ENCODE data around the gene TESK2.
A peak's percentile ranks its signal among the peaks of the same experiment; 100 is the strongest.
"Not testable (repeated sequence)": the region's sequence is repeated elsewhere in the genome, so short reads cannot be mapped to it uniquely, and the experiment has no call there.

Gene TESK2

DNA sequence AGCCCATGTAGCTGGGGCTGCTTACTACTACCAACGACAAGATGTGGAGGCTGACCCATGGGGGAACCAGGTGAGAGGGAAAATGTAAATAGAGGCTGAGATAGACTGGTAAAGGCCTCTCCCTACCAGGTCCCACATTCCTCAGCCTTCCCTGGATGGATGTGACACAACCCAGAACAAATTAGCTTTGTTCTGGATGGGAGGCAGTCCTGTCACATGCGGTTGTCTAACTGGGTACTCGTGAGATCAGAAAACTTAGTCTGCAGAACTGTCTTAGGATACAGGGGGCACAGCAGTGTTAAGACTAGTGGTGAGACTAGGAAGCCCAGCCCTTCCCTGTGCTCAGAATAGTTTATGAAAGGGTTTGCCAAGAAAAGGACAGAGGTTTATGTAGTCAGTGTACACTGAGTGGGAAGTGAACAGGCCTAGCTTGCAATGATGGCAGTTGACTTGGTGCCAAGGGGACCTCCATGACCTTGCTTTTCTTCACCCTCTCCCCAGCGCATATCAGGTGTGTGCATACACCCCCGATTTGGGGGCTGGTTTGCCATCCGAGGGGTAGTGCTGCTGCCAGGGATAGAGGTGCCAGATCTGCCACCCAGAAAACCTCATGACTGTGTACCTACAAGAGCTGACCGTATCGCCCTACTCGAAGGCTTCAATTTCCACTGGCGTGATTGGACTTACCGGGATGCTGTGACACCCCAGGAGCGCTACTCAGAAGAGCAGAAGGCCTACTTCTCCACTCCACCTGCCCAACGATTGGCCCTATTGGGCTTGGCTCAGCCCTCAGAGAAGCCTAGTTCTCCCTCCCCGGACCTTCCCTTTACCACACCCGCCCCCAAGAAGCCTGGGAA, 17.6 kb upstream of the TESK2 start:
- DNase-seq = no peak

DNA sequence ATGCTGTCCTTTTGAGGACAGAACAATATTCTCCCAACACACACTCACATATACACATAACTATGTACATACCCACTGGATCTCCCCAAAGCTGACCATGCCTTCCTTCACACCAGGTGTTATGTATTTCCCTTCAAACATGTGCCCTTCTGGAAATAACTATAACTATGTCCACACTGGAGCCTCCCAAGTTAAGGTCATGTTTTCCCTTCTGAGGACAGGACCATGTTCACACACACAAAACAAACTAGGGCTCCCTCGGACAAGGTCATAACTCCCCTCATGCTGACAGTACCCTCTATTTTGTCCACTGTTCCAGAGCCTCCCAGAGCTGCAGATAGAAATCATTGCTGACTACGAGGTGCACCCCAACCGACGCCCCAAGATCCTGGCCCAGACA, 16.9 kb upstream of the TESK2 start:
- DNase-seq = no peak

DNA sequence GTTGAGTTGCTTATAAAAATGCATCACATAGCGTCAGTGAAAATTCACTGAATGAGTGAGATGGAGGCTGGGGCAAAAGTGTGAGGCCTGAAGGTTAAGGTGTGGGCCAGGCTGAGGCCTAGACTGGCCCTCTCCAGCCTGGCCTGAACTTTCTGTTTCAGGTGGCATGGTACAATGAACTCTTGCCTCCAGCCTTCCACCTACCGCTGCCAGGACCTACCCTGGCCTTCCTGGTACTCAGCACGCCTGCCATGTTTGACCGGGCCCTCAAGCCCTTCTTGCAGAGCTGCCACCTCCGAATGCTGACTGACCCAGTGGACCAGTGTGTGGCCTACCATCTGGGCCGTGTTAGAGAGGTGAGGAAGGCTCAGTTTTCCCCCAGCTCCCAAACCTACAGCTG, 16.2 kb upstream of the TESK2 start:
- DNase-seq = no peak

DNA sequence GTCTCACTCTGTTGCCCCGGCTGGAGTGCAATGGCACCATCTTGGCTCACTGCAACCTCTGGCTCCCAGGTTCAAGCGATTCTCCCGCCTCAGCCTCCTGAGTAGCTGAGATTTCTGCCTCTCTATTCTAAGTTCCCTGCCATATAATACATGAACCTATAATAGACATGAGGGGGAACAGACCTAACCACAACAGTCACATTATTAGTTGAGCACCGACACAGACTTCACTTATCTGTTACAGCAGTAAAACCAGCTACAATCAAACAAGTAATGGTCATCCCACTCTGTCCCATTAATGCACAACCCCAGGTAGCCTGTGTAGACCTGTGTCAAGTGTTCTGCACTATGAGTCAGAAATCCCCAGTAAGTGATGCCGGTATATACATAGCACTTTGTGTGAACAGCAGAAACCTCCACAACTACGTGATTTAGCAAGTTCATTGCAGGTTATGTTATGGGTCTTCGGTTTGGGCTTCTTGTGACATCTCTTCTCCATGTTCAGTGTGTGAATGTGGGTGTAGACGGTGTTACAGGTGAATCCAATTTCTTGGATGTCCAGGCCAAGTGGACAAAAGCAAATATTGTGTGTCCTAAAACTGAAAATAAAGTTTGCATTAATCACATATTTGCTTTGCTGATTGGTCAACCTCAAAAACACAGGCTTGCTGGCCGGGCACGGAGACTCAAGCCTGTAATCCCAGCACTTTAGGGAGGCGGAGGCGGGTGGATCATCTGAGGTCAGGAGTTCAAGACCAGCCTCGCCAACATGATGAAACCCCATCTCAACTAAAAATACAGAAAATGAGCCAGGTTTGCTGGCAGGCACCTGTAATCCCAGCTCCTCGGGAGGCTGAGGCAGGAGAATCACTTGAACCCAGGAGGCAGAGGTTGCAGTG, 12.7 kb upstream of the TESK2 start:
- DNase-seq = no peak

DNA sequence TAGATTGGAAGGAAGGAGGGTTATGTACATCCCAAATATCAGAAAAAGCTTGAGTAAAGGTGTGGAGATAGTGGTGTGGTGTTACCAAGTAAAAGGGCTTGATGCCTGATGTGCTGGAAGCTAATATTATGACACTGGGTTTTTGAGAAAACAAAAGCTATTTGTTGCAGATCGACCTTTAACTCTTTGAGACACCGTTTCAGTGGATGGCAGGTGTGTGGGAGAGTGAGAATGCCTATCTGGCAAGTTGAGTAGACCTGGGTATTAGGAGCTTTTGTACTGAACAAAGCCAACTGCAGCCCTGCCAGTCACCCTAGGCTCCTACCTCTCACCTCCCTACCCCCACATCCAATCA, 10.5 kb upstream of the TESK2 start:
- no peak for DNase-seq

DNA sequence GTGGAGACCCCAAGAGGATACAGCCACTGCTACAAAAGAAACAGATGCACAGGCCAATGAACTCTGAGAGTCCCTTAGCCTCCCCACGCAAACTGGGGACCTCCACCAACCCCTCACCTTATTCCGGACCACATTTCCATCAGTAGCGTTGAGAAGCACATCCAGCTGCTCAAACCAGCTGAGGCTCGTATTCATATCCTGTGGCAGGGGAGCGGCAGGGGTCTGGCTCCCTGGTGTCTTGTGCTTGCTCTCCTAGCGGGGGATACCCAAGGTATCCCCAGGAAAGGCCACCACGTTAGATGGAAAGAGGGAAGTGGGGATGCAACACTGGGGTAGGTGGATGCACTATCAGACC, 8.4 kb upstream of the TESK2 start:
- no peak for DNase-seq

DNA sequence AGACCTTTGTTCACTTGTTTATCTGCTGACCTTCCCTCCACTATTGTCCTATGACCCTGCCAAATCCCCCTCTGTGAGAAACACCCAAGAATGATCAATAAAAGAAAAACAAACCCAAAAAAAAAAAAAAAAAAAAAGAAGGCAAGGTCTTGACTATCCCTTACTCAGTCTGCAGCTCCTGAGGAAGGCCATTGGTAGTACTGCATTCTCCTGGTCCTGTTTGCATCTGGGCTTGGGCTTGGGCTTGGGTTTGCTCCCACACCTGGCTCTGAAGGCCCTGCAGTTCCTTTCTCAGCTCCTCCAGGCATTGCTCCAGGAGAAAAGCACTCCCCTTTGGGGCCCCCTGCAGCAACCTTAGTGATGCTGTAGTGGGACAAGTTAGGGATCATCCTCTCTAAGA, 7.3 kb upstream of the TESK2 start:
- no peak for DNase-seq

DNA sequence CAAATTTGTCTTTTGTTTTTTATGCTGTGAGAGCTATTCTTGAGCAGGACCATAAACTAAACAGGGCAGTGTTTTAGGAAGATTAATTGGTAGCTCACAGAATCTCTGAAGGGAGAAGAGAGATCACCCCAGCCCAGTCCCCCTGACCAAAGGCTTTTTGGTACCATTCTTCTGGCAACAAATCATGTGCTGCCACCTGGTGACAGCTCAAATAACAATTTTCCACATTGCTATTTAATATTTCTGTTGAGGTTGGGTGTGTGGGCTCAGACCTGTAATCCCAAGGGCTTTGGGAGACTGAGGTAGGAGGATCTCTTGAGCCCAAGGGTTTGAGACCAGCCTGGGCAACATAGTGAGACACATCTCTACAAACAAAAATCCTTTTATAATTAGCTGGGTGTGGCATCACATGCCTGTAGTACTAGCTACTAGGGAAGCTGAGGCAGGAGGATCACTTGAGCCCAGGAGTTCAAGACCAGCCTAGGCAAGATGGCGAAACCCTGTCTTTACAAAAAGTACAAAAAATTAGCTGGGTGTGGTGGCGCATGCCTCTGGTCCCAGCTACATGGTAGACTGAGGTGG, 2.2 kb upstream of the TESK2 start:
- DNase-seq = peak; percentile 82

DNA sequence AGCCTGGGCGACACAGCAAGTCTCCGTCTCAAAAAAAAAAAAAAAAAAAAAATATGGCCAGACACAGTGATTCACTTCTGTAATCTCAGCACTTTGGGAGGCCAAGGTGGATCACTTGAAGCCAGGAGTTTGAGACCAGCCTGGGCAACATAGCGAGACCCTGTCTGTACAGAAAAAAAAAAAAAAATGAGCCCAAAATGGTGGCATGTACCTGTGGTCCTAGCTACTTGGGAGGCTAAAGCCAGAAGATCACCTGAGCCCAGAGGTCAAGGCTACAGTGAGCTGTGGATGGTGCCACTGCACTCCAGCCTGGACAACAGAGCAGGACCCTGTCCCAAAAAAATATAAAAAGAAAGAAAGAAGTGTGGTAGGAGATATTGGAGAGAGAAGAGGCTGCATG, 1.7 kb upstream of the TESK2 start:
- DNase-seq = no peak

DNA sequence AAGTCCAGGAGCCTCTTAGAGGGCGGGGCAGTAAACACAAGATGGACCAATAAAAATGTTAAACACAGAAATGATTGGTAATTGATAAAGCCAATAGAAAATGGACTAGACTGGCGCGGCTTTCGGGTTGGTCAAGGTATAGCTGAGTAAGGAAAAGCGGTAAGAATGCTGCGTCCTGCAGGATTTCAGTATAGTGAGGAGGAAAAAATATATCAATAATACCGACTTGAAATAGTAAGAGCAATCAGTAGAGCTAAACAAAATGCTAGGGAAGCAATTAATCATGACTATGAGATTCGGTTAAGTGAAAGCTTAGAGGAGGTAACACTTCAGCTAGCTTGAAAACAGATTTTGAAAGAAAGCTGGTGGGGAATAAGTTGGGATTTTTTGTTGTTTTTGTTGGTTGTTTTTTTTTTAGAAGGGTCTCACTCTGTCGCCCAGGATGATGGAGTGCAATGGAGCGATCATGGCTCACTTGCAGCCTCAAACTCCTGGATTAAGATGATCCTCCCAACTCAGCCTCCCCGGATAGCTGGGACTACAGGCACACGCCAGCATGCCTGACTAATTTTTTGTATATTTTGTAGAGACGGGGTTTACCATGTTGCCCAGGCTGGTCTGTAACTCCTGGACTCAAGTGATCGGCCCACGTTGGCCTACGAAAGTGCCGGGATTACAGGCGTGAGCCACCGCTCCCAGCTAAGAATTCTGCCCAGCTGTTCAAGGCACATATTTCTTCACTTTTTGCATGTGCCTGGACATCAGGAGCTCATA, 711 bp upstream of the TESK2 start:
- no peak for DNase-seq

DNA sequence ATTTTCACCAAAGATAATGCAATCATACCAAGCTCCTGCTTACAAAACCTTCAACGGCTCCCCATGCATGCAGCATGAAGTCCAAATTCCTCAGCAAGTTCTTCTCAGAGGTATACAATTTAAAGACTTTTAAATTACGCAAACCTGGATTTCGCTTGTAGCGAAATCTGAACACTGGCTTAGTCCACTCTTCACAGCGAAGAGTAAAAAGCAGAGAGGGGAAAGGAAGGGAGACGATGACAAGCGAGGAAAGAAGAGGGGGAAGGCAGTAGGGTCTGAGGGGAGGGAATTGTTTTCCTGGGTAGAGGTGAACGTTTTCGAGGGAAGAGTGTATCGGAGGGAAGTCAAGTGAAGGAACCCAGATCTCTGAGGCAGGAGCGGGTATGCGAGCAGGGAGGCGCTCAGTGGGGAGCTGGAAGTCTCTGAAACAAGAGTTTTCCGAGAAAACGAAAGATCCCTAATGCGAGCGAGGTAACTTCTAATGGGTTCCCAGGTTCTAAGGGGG, 790 bp downstream of the TESK2 start:
- DNase-seq = peak; percentile 50

DNA sequence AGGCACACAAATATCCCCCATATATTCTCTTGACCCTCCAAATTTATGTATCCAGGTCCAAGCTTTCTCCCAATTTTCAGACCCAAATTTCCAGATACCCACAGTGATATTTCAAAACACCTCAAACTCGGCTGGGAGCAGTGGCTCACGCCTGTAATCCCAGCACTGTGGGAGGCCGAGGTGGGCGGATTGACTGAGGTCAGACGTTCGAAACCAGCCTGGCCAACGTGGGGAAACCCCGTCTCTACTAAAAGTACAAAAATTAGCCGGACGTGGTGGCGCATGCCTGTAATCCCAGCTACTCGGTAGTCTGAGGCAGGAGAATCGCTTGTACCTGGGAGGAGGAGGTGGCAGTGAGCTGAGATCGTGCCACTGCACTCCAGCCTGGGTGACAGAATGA, 1.6 kb downstream of the TESK2 start:
- DNase-seq = not testable (repeated sequence)

DNA sequence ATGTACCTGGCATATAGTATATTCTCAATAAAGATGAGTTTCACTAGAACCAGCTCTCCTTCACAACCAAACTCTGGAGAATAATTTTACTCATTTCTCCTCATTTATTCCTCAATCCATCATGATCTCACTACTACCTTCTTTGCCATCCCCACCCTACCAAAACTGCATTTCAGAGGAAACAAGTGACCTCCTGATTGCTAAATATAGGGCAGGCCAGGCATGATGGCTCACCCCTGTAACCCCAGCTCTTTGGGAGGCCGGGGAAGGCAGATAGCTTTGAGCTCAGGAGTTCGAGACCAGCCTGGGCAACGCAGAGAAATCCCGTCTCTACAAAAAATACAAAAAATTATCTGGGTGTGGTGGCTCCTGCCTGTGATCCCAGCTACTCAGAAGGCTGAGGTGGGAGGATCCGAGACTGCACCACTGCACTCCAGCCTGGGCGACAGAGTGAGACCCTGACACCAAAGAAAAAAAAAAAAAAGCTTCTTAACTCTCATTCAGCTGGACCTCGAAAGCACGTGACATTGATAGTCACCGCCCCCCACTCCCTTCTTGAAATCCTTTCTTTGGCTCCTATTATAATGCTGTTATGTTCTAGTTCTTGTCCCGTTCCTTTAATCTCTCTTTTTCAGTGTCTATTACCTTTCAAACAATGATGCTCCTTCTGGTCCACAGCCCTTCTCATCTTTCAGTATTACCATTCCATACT, 2.1 kb downstream of the TESK2 start:
- DNase-seq = no peak

DNA sequence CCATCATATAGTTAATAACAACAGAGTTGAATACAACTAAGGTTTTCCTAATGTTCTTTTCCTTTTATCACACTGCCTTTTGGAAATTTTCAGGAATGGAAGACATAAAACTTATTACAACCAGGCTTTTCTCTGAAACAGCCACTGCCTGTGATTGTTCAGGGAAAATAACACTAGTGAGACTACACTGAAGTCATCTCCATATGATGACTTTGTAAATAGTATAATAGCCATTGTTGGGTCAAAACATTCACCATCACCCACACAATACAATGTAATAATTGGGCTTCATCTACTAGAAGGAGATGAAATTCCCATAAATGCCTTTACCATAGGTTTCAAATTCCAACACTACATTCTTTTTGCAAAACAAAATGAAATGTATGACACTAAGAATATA, 5.0 kb downstream of the TESK2 start:
- DNase-seq = no peak

DNA sequence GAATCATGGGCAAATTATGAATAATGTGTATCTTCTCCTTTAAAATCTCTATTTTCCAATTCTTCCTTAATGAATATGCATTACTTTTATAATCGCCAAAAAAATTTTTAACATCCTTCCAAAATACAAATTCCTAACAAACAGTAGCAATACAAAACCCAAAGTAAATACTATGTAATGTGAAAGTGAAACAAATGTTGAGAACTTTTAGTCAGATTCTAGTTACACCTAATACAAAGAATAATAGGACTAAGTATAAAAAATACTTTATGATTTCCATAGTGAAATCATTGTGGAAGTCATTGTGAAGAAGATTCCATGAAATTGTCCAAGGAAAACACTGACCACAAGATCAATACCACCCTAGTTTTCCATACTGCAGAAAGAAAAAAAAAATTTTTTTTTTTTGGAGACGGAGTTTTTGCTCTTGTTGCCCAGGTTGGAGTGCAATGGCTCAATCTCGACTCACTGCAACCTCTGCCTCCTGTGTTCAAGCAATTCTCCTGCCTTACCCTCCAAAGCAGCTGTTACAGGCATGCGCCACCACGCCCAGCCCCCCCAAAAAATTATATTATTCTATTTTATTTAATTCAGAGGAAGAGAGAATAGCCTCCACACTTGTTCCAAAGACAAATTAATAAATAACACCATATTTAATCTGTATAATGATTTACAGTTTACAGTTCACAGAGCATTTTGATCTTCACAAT, 11.8 kb downstream of the TESK2 start:
- DNase-seq = no peak

DNA sequence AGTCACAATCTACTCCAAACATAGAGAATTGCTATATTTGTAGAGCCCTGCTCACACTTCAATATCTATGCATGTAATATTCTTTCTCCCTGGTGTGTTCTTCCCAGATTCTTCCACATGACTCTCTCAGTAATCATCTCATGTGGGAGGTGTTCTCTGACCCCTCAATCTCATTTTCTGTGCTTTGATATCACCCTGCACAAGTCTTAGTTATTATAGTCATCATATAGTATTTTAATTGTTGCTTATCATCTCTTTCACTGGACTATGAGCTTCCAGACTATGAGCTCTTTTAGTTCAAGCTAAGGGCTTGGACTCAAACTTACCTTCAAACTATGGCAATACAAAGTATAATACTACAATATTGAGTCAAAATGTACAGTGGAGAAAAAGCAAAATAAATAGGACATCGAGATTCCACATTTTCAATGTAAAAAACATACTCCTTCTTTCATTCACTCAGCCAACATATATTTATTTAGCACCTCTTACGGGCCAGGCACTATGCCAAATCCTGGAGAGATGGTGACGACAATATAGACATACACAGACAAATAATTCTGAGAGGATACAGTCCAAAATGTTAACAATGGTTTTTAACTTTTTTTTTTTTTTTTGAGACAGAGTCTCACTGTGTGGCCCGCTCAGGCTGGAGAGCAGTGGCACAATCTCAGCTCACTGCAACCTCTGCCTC, 12.7 kb downstream of the TESK2 start:
- DNase-seq = no peak

DNA sequence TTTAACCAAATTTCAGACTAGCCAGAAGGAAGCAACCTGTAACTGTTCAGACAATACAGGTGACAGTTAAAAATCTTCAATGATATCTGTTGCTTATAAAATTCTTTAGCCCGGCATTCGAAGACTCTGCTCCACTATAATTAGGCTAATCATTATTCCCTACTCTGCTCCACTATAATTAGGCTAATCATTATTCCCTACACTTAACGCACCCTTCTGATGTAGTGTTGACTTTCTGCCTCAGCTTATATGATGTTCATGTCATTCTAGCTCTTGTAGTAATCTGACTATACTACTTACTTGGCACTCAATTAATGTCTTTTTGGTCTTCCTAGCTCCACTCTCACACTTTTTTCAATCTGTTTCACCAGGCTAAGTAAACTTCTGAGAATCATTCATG, 13.3 kb downstream of the TESK2 start:
- no peak for DNase-seq

DNA sequence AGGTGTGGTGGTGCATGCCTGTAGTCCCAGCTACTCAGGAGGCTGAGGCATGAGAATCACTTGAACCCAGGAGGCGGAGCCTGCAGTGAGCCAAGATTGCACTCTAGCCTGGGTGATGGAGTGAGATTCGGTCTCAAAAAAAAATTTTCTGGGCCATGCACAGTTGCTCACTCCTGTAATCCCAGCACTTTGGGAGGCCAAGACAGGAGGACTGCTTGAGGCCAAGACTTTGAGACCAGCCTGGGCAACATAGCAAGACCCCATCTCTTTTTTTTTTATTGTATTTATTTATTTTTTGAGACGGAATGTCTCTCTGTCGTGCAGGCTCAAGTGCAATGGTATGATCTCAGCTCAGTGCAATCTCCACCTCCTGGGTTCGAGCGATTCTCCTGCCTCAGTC, 16.8 kb downstream of the TESK2 start:
- DNase-seq = not testable (repeated sequence)

DNA sequence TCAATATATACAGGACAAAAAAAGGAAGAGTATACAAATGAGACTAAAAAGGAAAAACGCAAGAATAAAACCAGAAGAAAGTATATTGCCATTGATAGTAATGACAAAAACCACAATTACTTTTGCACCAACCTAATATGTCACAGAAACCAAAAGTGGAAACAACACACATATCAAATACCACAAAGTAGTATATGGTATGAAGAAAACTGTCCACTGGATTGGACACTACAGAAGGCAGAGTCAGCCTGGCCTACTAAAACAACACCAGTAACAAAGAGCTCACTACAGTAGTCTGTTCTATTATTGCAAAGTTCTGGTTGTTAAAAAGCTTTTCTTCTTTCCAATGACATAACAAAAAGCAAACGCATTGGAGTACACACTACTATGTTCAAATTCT, 17.7 kb downstream of the TESK2 start:
- no peak for DNase-seq

DNA sequence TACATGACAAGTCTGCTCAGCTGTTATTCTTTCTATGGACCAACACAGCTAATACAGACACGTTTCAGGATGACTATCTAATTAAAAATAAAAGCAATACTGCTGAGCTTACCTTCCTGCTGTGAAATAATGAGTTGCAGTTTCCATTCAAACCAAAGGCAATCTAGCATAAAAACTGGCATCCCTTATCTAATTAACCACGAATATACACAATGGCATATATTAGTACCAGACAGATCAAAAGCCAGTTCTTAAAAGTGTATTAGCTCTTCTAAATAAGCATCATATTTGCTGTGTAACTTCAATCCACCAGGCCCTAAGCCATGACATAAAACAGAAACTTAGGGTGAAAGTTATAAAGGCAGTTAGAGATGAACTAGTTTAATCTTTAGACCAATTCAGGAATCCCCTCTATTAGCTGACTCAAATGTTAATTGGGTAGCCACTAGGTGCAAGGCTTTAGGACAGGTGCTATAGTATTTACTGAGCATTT, 20.6 kb downstream of the TESK2 start:
- no peak for DNase-seq

DNA sequence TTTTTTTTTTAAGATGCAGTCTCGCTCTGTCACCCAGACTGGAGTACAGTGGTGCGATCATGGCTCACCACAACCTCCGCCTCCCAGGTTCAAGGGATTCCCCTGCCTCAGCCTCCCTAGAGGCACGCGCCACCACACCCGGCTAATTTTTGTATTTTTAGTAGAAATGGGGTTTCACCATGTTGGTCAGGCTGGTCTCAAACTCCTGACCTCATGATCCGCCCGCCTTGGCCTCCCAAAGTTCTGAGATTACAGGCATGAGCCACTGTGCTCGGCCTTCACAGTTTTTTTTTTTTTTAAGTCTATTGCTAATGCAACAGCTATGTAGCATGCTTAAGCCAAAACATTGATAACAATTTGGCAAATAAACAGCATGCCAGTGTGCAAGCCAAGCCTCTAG, 23.6 kb downstream of the TESK2 start:
- DNase-seq = not testable (repeated sequence)
